ENCODE measurements around the gene JKAMP.

JKAMP gene

GRCh38 chr14:59543873-59544272 lies 59.6 kb downstream of the JKAMP start:
- no peak for DNase-seq

GRCh38 chr14:59547310-59547709 lies 63.0 kb downstream of the JKAMP start:
- DNase-seq, result no peak

Data from activated CD8-positive, alpha-beta memory T cell treated with anti-CD3 and anti-CD28 coated beads for 24 hours (primary cell).